Colonic mucosa (tissue), 4 donors: Measurements from ENCODE around the gene TJP2. TPM values are rescaled to one million over a fixed set of nuclear protein-coding genes. Genes with fewer than 3 reads are reported as not detected.
A peak's percentile ranks its signal among the peaks of the same experiment; 100 is the strongest.

ENCODE experiments used
- DNase-seq: peaks from one replicate; pipeline ENCODE4 v3.0.0-alpha.2; 2020
- H3K27ac ChIP-seq: fragments of 200-600 bp; one replicate; pipeline ENCODE4 v1.8.0; 2021
- H3K27me3 ChIP-seq: fragments of 200-600 bp; one replicate; pipeline ENCODE4 v1.8.0; 2021
- H3K36me3 ChIP-seq: fragments of 200-600 bp; one replicate; pipeline ENCODE4 v1.8.0; 2021
- H3K4me1 ChIP-seq: fragments of 200-600 bp; one replicate; pipeline ENCODE4 v1.8.0; 2021; ENCODE audit warnings: mild to moderate bottlenecking
- H3K4me3 ChIP-seq: fragments of 200-600 bp; one replicate; pipeline ENCODE4 v1.8.0; 2021
- H3K9ac ChIP-seq, 2 donors: one replicate each; pipeline ENCODE4 v1.7.0; 2013; ENCODE audit warnings: control low read depth in 2 of 2, low read depth in 2 of 2, low read length in 2 of 2
- H3K9me3 ChIP-seq: fragments of 200-600 bp; one replicate; pipeline ENCODE4 v1.8.0; 2021
- intact Hi-C: fragments of 100-400 bp; cut with DNase I; formaldehyde crosslinking; loops from one replicate; pipeline ENCODE4 v1.14.1; 2022
- total RNA-seq, 2 donors: library from RNA; stranded (reverse); fragmentation: NEBNext Ultra II Directional in 1 of 2; extraction: Animal tissue kit (Norgen Biotek cat#: 25700) in 1 of 2; gene quantifications; one replicate each; pipeline ENCODE4 v1.2.1, GENCODE V29; 2021
- TF ChIP-seq, protein P1 (sequence below): fragments of 200-600 bp; IDR thresholded peaks from one replicate; pipeline ENCODE4 v1.8.0; 2022; ENCODE audit warnings: antibody characterized with exemption, mild to moderate bottlenecking
- donor health status: healthy.
- donor health status: DM: no; HTN: no; CAD: no.
- donor health status: DM: no; HTN: no; CAD: no.

The TJP2 gene
- 100 to 1,000 TPM; 133 to 174 TPM for total RNA-seq

DNA sequence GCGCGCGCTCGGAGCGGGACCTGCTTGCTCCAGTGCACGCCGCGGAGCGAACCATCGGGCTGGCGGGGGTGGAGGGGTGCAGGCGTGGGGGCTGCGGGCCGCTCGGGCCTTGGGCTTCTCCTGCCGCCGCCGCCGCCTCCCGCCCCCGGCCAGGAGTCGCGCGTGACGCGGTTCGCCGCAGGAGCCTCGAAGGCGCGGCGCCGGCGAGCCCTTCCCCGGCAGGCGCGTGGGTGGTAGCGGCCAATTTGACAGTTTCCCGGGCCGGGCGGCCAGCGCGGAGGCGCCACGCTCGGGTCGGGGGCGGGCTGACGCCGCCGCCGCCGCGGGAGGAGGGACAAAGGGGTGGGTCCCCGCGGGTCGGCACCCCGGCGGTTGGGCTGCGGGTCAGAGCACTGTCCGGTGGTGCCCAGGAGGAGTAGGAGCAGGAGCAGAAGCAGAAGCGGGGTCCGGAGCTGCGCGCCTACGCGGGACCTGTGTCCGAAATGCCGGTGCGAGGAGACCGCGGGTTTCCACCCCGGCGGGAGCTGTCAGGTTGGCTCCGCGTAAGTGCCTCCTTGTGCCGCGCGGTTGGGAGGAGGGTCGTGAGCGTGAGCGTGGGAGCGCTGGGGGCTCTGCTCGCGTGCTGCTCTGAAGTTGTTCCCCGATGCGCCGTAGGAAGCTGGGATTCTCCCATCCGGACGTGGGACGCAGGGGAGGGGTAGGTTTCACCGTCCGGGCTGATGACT lies at the start of gene TJP2:
TSS of gene TJP2 (plus strand) at position 387 of the 725 bp plus-strand sequence. CDS start at position 483, 96 bp downstream.
- intact Hi-C loops = no loop called here
- Histone ChIP-seq H3K27me3 (no peaks in the 10 kb centered on the region), H3K36me3 (peaks cover 5% of the 10 kb centered on the region), H3K9me3 (no peaks in the 10 kb centered on the region), H3K4me1 (peaks cover 8% of the 10 kb centered on the region), H3K9ac (peak within 1 kb of the TSS; percentile 34 to 64), H3K27ac (peak within 1 kb of the TSS; percentile 38), H3K4me3 (peak within 1 kb of the TSS; percentile 46)
- TF ChIP-seq, protein P1, sequence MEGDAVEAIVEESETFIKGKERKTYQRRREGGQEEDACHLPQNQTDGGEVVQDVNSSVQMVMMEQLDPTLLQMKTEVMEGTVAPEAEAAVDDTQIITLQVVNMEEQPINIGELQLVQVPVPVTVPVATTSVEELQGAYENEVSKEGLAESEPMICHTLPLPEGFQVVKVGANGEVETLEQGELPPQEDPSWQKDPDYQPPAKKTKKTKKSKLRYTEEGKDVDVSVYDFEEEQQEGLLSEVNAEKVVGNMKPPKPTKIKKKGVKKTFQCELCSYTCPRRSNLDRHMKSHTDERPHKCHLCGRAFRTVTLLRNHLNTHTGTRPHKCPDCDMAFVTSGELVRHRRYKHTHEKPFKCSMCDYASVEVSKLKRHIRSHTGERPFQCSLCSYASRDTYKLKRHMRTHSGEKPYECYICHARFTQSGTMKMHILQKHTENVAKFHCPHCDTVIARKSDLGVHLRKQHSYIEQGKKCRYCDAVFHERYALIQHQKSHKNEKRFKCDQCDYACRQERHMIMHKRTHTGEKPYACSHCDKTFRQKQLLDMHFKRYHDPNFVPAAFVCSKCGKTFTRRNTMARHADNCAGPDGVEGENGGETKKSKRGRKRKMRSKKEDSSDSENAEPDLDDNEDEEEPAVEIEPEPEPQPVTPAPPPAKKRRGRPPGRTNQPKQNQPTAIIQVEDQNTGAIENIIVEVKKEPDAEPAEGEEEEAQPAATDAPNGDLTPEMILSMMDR = no peak
- DNase-seq = peak; percentile 44

DNA sequence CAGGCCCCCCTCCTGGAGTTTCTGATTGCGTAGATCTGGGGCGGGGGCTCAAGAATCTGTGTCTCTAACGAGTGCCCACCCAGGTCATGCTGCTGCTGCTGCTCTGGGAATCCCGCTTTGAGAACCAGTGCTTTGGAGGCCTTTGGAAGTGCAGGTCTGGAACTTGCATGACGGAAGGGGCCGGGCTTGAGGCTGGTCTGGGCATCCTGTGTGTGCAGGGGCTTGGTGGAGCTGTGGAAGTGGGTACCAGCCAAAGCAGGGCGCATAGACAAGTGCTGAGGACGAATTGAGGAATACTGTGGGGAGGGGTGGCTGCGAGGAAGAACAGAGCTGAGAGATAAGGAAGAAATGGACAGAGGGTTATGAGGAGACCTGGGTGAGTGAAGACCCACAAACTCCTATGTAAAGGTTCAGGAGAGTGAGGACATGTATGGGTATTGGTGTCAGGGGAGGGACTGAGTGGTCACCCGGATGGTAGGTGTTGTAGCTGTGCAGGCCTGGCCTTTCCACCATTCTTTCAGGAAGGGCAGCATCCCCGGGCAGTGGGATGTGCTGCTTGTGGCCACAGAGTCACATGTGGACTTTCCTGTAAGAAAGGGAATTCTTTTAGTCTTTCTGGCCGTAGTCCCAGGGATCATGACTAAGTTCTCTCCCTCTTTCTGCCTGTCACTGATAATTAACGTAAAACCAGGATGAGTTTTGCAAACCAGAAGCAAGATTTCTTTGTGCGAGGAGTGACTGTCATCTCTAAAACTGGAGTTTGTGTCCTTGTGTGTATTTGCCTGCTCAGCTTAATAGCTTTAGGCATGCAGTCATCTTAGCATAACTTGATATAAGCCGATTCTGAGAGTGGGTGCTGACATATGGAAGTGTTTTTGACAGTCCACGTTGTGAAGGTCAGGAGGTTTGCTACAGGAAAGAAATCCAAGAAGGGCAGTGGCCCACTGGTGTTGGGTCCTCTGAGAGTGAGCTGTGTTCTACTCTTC lies 43.3 kb upstream of the TJP2 start:
- intact Hi-C loops = loop anchor here (10.0 kb wide), 1 partner anchor 64 kb away; no protein-coding TSS in a partner anchor
- Histone ChIP-seq H3K27ac (no peak overlapping the region), H3K9me3 (no peaks in the 10 kb centered on the region), H3K27me3 (no peaks in the 10 kb centered on the region), H3K4me1 (peaks cover 3% of the 10 kb centered on the region), H3K4me3 (no peak overlapping the region), H3K36me3 (no peaks in the 10 kb centered on the region), H3K9ac (no peak overlapping the region)
- DNase-seq = no peak
- TF ChIP-seq, protein P1 = no peak

GRCh38 chr9:69131682-69132081 lies 42.4 kb upstream of the TJP2 start:
- H3K36me3 ChIP-seq = no peaks in the 10 kb centered on the region
- no peak for DNase-seq
- no peak overlapping the region for H3K4me3 ChIP-seq
- TF ChIP-seq, protein P1 = no peak
- no peaks in the 10 kb centered on the region for H3K9me3 ChIP-seq
- H3K9ac ChIP-seq = no peak overlapping the region
- peaks cover 3% of the 10 kb centered on the region for H3K4me1 ChIP-seq
- no peaks in the 10 kb centered on the region for H3K27me3 ChIP-seq
- H3K27ac ChIP-seq = no peak overlapping the region
- intact Hi-C loops = loop anchor here (10.0 kb wide), 1 partner anchor 63 kb away; no protein-coding TSS in a partner anchor

DNA sequence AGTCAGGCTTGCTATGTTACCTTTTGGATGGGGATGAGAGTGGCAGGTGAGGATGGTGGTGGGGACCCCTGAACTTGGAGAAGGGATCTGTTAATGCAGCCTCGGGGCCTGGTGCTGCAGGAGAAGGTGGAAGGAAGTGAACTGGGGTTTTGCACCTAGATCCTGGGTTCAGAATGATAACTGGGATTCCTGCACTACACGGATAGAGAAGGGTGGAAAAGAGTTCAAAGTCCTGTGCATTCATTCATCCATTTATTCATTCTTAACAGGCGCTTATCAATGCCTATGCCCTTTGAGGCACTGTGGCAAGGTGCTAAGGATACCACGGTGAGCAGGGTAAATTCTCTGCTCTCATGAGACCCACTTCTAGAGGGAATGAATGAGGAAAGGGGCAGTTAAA lies 41.7 kb upstream of the TJP2 start:
- intact Hi-C loops = loop anchor here (10.0 kb wide), 1 partner anchor 62 kb away; no protein-coding TSS in a partner anchor
- peaks cover 3% of the 10 kb centered on the region for H3K4me1 ChIP-seq
- H3K4me3 ChIP-seq = no peak overlapping the region
- no peaks in the 10 kb centered on the region for H3K9me3 ChIP-seq
- H3K27me3 ChIP-seq = no peaks in the 10 kb centered on the region
- H3K9ac ChIP-seq = no peak overlapping the region
- H3K36me3 ChIP-seq = no peaks in the 10 kb centered on the region
- TF ChIP-seq, protein P1 = no peak
- DNase-seq = no peak
- H3K27ac ChIP-seq = no peak overlapping the region

DNA sequence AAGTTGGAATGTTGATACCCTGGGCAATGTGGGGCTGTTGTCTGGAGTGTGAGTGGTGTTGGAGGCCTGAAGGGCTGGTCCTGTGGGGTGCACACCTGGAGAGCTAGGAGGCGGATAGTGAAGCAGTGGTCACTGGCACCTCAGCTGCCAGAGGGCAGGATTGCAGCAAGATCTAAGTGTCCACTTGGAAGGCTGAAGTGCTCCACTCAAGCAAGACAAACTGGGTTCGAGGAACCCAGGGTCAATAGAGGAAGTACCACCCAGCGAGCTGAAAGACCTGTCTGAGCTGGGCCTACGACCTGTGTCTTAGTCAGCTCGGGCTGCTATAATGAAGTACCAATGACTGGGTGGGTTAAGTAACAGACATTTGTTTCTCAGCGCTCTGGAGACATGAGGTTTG lies 39.7 kb upstream of the TJP2 start:
- no peaks in the 10 kb centered on the region for H3K27me3 ChIP-seq
- H3K4me3 ChIP-seq = no peak overlapping the region
- no peak for DNase-seq
- H3K4me1 ChIP-seq = peaks cover 3% of the 10 kb centered on the region
- intact Hi-C loops = loop anchor here (10.0 kb wide), 1 partner anchor 60 kb away; no protein-coding TSS in a partner anchor
- H3K9me3 ChIP-seq = no peaks in the 10 kb centered on the region
- H3K9ac ChIP-seq = no peak overlapping the region
- no peaks in the 10 kb centered on the region for H3K36me3 ChIP-seq
- TF ChIP-seq, protein P1 = no peak
- H3K27ac ChIP-seq = no peak overlapping the region
